ENCODE results near the gene RPAP3. TPM values are rescaled to one million over a fixed set of nuclear protein-coding genes. Genes with fewer than 3 reads are reported as not detected.
A peak's percentile ranks its signal among the peaks of the same experiment; 100 is the strongest.
"Not testable (repeated sequence)": the region's sequence is repeated elsewhere in the genome, so short reads cannot be mapped to it uniquely, and the experiment has no call there.

Gene RPAP3
- total RNA-seq, 3 donors from 2014 or later = 11.4 to 25.0 (median 18.7) TPM

GRCh38 chr12:47689215-47689614 lies 16.6 kb downstream of the RPAP3 start:
- H3K36me3 ChIP-seq = no peaks in the 10 kb centered on the region
- TF ChIP-seq POLR2A (IDR thresholded peaks at IDR 0.05) (no peak), CTCF (IDR thresholded peaks at IDR 0.05) (no peak), POLR2AphosphoS5 (IDR thresholded peaks at IDR 0.05) (no peak)
- H3K9me3 ChIP-seq = no peaks in the 10 kb centered on the region
- H3K27ac ChIP-seq = no peak overlapping the region
- H3K4me3 ChIP-seq = no peak overlapping the region
- no peak for DNase-seq (ENCODE audit: low spot score in 2 of 2)
- intact Hi-C loops (cut with DNase I; ENCODE audit: low total_unique reads) = no loop called here
- no peaks in the 10 kb centered on the region for H3K27me3 ChIP-seq
- no peaks in the 10 kb centered on the region for H3K4me1 ChIP-seq

GRCh38 chr12:47687636-47688035 lies 18.2 kb downstream of the RPAP3 start:
- no peak overlapping the region for H3K27ac ChIP-seq
- intact Hi-C loops (cut with DNase I; ENCODE audit: low total_unique reads) = no loop called here
- no peaks in the 10 kb centered on the region for H3K36me3 ChIP-seq
- no peaks in the 10 kb centered on the region for H3K27me3 ChIP-seq
- DNase-seq (ENCODE audit: low spot score in 2 of 2) = no peak
- no peaks in the 10 kb centered on the region for H3K9me3 ChIP-seq
- TF ChIP-seq POLR2AphosphoS5 (IDR thresholded peaks at IDR 0.05) = no peak
- no peak for TF ChIP-seq POLR2A (IDR thresholded peaks at IDR 0.05)
- no peak for TF ChIP-seq CTCF (IDR thresholded peaks at IDR 0.05)
- no peaks in the 10 kb centered on the region for H3K4me1 ChIP-seq
- H3K4me3 ChIP-seq = no peak overlapping the region

GRCh38 chr12:47686645-47687240 lies 19.1 kb downstream of the RPAP3 start:
- no peak overlapping the region for H3K4me3 ChIP-seq
- no peak for DNase-seq (ENCODE audit: low spot score in 2 of 2)
- H3K27ac ChIP-seq = no peak overlapping the region
- H3K27me3 ChIP-seq = no peaks in the 10 kb centered on the region
- H3K36me3 ChIP-seq = no peaks in the 10 kb centered on the region
- H3K9me3 ChIP-seq = no peaks in the 10 kb centered on the region
- TF ChIP-seq CTCF (IDR thresholded peaks at IDR 0.05) (peak in 2 of 3 donors; percentile 40 to 49), POLR2AphosphoS5 (IDR thresholded peaks at IDR 0.05) (no peak)
- no peaks in the 10 kb centered on the region for H3K4me1 ChIP-seq
- intact Hi-C loops (cut with DNase I; ENCODE audit: low total_unique reads) = no loop called here

- Histone ChIP-seq H3K9me3 (no peaks in the 10 kb centered on the region), H3K27me3 (no peaks in the 10 kb centered on the region), H3K4me1 (no peaks in the 10 kb centered on the region), H3K27ac (no peak overlapping the region), H3K36me3 (no peaks in the 10 kb centered on the region), H3K4me3 (no peak overlapping the region)
- intact Hi-C loops (cut with DNase I; ENCODE audit: low total_unique reads) = no loop called here
- TF ChIP-seq POLR2A (IDR thresholded peaks at IDR 0.05) (no peak), POLR2AphosphoS5 (IDR thresholded peaks at IDR 0.05) (no peak), CTCF (IDR thresholded peaks at IDR 0.05) (no peak)
- DNase-seq (ENCODE audit: low spot score in 2 of 2) = no peak
Observed at GRCh38 chr12:47679785-47680184, 26.0 kb downstream of the RPAP3 start.

GRCh38 chr12:47672068-47672467 lies 33.8 kb downstream of the RPAP3 start:
- intact Hi-C loops (cut with DNase I; ENCODE audit: low total_unique reads) = no loop called here
- H3K36me3 ChIP-seq = peaks cover 12% of the 10 kb centered on the region
- no peak for TF ChIP-seq POLR2AphosphoS5 (IDR thresholded peaks at IDR 0.05)
- no peak for DNase-seq (ENCODE audit: low spot score in 2 of 2)
- H3K4me3 ChIP-seq = no peak overlapping the region
- H3K27ac ChIP-seq = no peak overlapping the region
- no peaks in the 10 kb centered on the region for H3K4me1 ChIP-seq
- no peaks in the 10 kb centered on the region for H3K27me3 ChIP-seq
- no peaks in the 10 kb centered on the region for H3K9me3 ChIP-seq

- H3K4me3 ChIP-seq; H3K9me3 ChIP-seq; DNase-seq (ENCODE audit: low spot score in 2 of 2); H3K27ac ChIP-seq; intact Hi-C loops (cut with DNase I; ENCODE audit: low total_unique reads); H3K27me3 ChIP-seq; H3K4me1 ChIP-seq: not testable (repeated sequence)
- H3K36me3 ChIP-seq = peaks cover 15% of the 10 kb centered on the region
Observed at GRCh38 chr12:47667935-47668334, 37.9 kb downstream of the RPAP3 start.
